Upper lobe of left lung (tissue), 6 donors: ENCODE data around the gene ESYT2. TPM values are rescaled to one million over a fixed set of nuclear protein-coding genes. Genes with fewer than 3 reads are reported as not detected.
A peak's percentile ranks its signal among the peaks of the same experiment; 100 is the strongest.

Source experiments
- ATAC-seq, 2 donors: fragments of 200-7000 bp; cut with Tn5 transposase; one replicate each; pipeline ENCODE4 v1.9.1; 2022; ENCODE audit warnings: mild to moderate bottlenecking in 2 of 2, moderate library complexity in 2 of 2; ENCODE audit not compliant: low FRiP score in 2 of 2
- DNase-seq, 2 donors: peaks; one replicate each; pipeline ENCODE4 v3.0.0-alpha.2; 2019 to 2020
- H3K27ac ChIP-seq, 4 donors: fragments of 200-600 bp; sonication (generic); one replicate each; pipeline ENCODE4 v1.5.1; 2016 to 2019
- H3K27me3 ChIP-seq, 4 donors: fragments of 200-600 bp; sonication (generic); one replicate each; pipeline ENCODE4 v1.5.1; 2017 to 2019
- H3K36me3 ChIP-seq, 4 donors: fragments of 200-600 bp; sonication (generic); one replicate each; pipeline ENCODE4 v1.5.1; 2016 to 2019
- H3K4me1 ChIP-seq, 4 donors: fragments of 200-600 bp; sonication (generic); one replicate each; pipeline ENCODE4 v1.5.1; 2018 to 2019
- H3K4me3 ChIP-seq, 4 donors: fragments of 200-600 bp; sonication (generic); one replicate each; pipeline ENCODE4 v1.5.1; 2017 to 2019; ENCODE audit warnings: mild to moderate bottlenecking in 2 of 4, moderate library complexity in 1 of 4
- H3K9me3 ChIP-seq, 4 donors: fragments of 200-600 bp; sonication (generic); one replicate each; pipeline ENCODE4 v1.5.1; 2018 to 2019
- CTCF ChIP-seq, 6 experiments: fragments of 450-650 bp in 4 of 6; fragments of 200-600 bp in 2 of 6; sonication (generic) in 2 of 6; IDR thresholded peaks; one replicate each; pipeline ENCODE4 v1.5.1; 2016 to 2019; ENCODE audit warnings: antibody characterized with exemption in 6 of 6
- EP300 ChIP-seq, 4 donors: sonication (generic); formaldehyde crosslinking; IDR thresholded peaks; one replicate each; pipeline ENCODE4 v1.5.1; 2017; ENCODE audit warnings: antibody characterized with exemption in 4 of 4, control low read depth in 2 of 4
- POLR2A ChIP-seq, 4 donors: fragments of 450-650 bp; IDR thresholded peaks; one replicate each; pipeline ENCODE4 v1.5.1; 2016 to 2017; ENCODE audit warnings: antibody characterized with exemption in 4 of 4, mild to moderate bottlenecking in 2 of 4
- POLR2AphosphoS5 ChIP-seq, 2 donors: sonication (generic); formaldehyde crosslinking; IDR thresholded peaks; one replicate each; pipeline ENCODE4 v1.5.1; 2017; ENCODE audit warnings: antibody characterized with exemption in 2 of 2
- WGBS, 2 donors: methylation state at CpG; one replicate each; pipeline ENCODE4 v1.1.5; 2017 to 2018; 5-methylcytosine and 5-hydroxymethylcytosine counted together
- total RNA-seq, 6 donors: library from RNA; depleted of rRNA in 4 of 6; stranded (reverse); fragments of >200 nt in 4 of 6; gene quantifications; one replicate each; pipeline versions ENCODE4 v1.1.0 to v1.2.1, GENCODE V29; 2016 to 2021
- donor health status: DM: no; HTN: no; CAD: no; lungs with moderate emphysema.
- donor health status: DM: no; HTN: yes; CAD: no; lungs with severe emphysema.

Gene ESYT2
- total RNA-seq, 6 donors from 2014 or later, result 60.7 to 115 (median 74.7) TPM

DNA sequence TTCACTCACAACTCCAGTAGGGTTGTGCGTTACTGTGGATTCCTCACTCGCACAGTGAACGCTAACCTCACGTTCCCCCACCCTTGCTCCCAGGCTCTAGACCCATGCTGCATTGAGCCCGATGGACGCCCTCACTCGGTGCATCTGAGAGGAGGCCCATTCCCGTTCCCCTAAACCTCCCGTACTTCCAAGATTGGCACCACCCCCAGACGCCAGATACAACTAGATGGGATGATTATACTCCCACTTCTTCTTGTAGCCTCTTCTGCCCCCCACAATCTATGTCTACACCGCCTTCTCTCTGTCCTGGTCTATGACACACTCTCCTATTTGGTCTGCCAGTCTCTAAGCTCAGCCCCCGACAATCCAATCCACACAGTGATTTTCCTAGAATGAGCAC, 67.4 kb downstream of the ESYT2 start:
- no peak for TF ChIP-seq EP300 (IDR thresholded peaks at IDR 0.05)
- TF ChIP-seq CTCF (IDR thresholded peaks at IDR 0.05), result no peak
- no peak for TF ChIP-seq POLR2AphosphoS5 (IDR thresholded peaks at IDR 0.05)
- no peak for TF ChIP-seq POLR2A (IDR thresholded peaks at IDR 0.05)
- WGBS, 2 donors, result 93 to 97% methylated on average over 12 of the region's 12 CpGs
- peaks cover 7 to 96% (median 36%) of the 10 kb centered on the region in 4 donors for H3K36me3 ChIP-seq
- H3K27me3 ChIP-seq, result no peaks in the 10 kb centered on the region
- H3K4me3 ChIP-seq, result no peak overlapping the region
- no peak for DNase-seq
- ATAC-seq, result no peak
- no peak overlapping the region for H3K27ac ChIP-seq
- peaks cover 0 to 4% (median 0%) of the 10 kb centered on the region in 4 donors for H3K4me1 ChIP-seq
- H3K9me3 ChIP-seq, result no peaks in the 10 kb centered on the region

- H3K4me1 ChIP-seq, result peaks cover 0 to 4% (median 0%) of the 10 kb centered on the region in 4 donors
- H3K27me3 ChIP-seq, result no peaks in the 10 kb centered on the region
- 86 to 91% methylated on average over 8 of the region's 8 CpGs for WGBS, 2 donors
- H3K27ac ChIP-seq, result no peak overlapping the region
- H3K36me3 ChIP-seq, result peaks cover 7 to 92% (median 41%) of the 10 kb centered on the region in 4 donors
- DNase-seq, result no peak
- TF ChIP-seq EP300 (IDR thresholded peaks at IDR 0.05), result no peak
- TF ChIP-seq POLR2A (IDR thresholded peaks at IDR 0.05), result no peak
- no peak for TF ChIP-seq CTCF (IDR thresholded peaks at IDR 0.05)
- no peak for TF ChIP-seq POLR2AphosphoS5 (IDR thresholded peaks at IDR 0.05)
- no peaks in the 10 kb centered on the region for H3K9me3 ChIP-seq
- ATAC-seq, result no peak
- H3K4me3 ChIP-seq, result no peak overlapping the region
Observed at GRCh38 chr7:158760936-158761335, 68.4 kb downstream of the ESYT2 start.

- TF ChIP-seq CTCF (IDR thresholded peaks at IDR 0.05) (no peak), POLR2A (IDR thresholded peaks at IDR 0.05) (no peak), EP300 (IDR thresholded peaks at IDR 0.05) (no peak), POLR2AphosphoS5 (IDR thresholded peaks at IDR 0.05) (no peak)
- Histone ChIP-seq H3K4me3 (no peak overlapping the region), H3K9me3 (no peaks in the 10 kb centered on the region), H3K27ac (peak overlapping the region in 1 of 4 donors; percentile 19), H3K4me1 (peaks cover 0 to 4% (median 0%) of the 10 kb centered on the region in 4 donors), H3K36me3 (peaks cover 7 to 90% (median 43%) of the 10 kb centered on the region in 4 donors), H3K27me3 (no peaks in the 10 kb centered on the region)
- ATAC-seq (no peak), DNase-seq (no peak)
- 95 to 97% methylated on average over 3 of the region's 3 CpGs for WGBS, 2 donors
Observed at GRCh38 chr7:158760445-158760764, 68.9 kb downstream of the ESYT2 start.

DNA sequence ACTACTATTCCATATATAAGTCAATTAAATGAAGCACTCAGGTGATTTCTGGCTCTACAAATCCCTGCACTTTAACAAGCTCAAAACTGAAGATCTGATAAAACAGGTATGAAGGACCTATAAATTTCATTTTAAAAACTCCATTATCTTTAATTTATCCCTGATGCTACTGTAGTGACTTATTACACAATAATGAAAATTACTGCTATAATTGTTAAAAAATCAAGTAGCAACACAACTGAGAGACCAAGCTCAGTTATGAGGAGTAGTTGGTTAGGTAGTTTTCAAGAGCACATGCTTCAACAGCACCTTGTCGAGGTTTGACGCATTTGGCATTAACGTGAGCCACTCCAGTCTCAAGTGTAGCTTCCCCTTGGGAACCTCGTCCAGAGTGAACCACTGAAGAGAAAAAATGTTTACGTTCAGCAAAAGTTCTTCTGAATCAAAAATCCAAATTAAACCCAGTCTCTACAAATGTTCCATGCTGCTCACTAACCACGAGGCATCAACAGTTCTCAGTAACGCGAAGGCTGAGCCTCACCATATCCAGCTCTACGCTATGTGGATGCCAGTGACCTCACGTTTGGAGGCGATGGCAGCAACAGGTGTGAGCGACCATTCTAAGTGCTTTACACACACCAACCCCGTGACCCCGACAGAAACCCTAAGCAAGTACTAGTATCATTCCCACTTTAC, 69.4 kb downstream of the ESYT2 start:
- ATAC-seq (peak; percentile 25 to 69), DNase-seq (peak in 1 of 2 donors; percentile 61)
- H3K27ac ChIP-seq, result peak overlapping the region in 1 of 4 donors; percentile 19
- H3K4me3 ChIP-seq, result no peak overlapping the region
- TF ChIP-seq POLR2AphosphoS5 (IDR thresholded peaks at IDR 0.05) (no peak), POLR2A (IDR thresholded peaks at IDR 0.05) (no peak), EP300 (IDR thresholded peaks at IDR 0.05) (no peak), CTCF (IDR thresholded peaks at IDR 0.05) (no peak)
- WGBS, 2 donors, result 77 to 81% methylated on average over 14 of the region's 14 CpGs
- H3K4me1 ChIP-seq, result peaks cover 0 to 4% (median 0%) of the 10 kb centered on the region in 4 donors
- no peaks in the 10 kb centered on the region for H3K27me3 ChIP-seq
- peaks cover 7 to 90% (median 46%) of the 10 kb centered on the region in 4 donors for H3K36me3 ChIP-seq
- H3K9me3 ChIP-seq, result no peaks in the 10 kb centered on the region

DNA sequence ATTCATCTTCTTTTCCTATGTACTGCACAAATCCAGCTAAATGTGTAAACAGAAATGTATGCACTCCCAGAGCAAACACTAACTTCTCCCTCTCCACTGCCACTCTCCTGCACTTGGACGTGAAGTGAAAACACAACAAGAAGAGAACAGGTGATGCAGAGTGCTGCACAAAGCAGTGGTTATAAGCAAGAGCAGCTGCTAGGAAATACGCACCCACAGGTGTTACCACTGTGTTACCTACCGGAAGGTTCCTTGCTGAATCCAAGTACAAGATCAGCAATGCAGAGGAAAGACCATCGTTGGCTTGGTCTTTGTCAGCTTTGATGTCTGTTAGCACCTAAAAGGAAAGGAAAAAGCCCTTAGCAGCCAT, 70.1 kb downstream of the ESYT2 start:
- Histone ChIP-seq H3K36me3 (peaks cover 10 to 90% (median 46%) of the 10 kb centered on the region in 4 donors), H3K4me1 (peaks cover 0 to 4% (median 0%) of the 10 kb centered on the region in 4 donors), H3K27me3 (no peaks in the 10 kb centered on the region), H3K27ac (no peak overlapping the region), H3K9me3 (no peaks in the 10 kb centered on the region), H3K4me3 (no peak overlapping the region)
- 85 to 86% methylated on average over 4 of the region's 4 CpGs for WGBS, 2 donors
- DNase-seq (no peak), ATAC-seq (no peak)
- TF ChIP-seq CTCF (IDR thresholded peaks at IDR 0.05), result no peak
